Ascending aorta (tissue), 2 donors: Measurements from ENCODE around the gene ACADL. TPM values are rescaled to one million over a fixed set of nuclear protein-coding genes. Genes with fewer than 3 reads are reported as not detected.

Source experiments
- DNase-seq, 2 donors: peaks; one replicate each; pipeline ENCODE4 v3.0.0-alpha.2; 2019; ENCODE audit warnings: low spot score in 2 of 2
- H3K27ac ChIP-seq, 2 donors: fragments of 200-600 bp; sonication (generic); one replicate each; pipeline ENCODE4 v1.5.1; 2016 to 2017; ENCODE audit warnings: mild to moderate bottlenecking in 1 of 2
- H3K27me3 ChIP-seq: fragments of 200-600 bp; sonication (generic); one replicate; pipeline ENCODE4 v1.5.1; 2017
- H3K36me3 ChIP-seq, 2 donors: fragments of 200-600 bp; sonication (generic); one replicate each; pipeline ENCODE4 v1.5.1; 2016
- H3K4me1 ChIP-seq, 2 donors: fragments of 200-600 bp; sonication (generic); one replicate each; pipeline ENCODE4 v1.5.1; 2016 to 2017; ENCODE audit warnings: mild to moderate bottlenecking in 1 of 2
- H3K4me3 ChIP-seq, 2 donors: fragments of 200-600 bp; sonication (generic); one replicate each; pipeline ENCODE4 v1.5.1; 2016 to 2017; ENCODE audit warnings: mild to moderate bottlenecking in 1 of 2
- H3K9me3 ChIP-seq, 2 donors: fragments of 200-600 bp; sonication (generic); one replicate each; pipeline ENCODE4 v1.5.1; 2016
- CTCF ChIP-seq, 3 experiments: fragments of 200-600 bp in 2 of 3; fragments of 450-650 bp in 1 of 3; sonication (generic) in 2 of 3; IDR thresholded peaks; one replicate each; pipeline ENCODE4 v1.5.1; 2016 to 2019; ENCODE audit warnings: antibody characterized with exemption in 3 of 3, mild to moderate bottlenecking in 1 of 3, moderate library complexity in 1 of 3
- intact Hi-C: fragments of 100-400 bp; cut with DNase I; formaldehyde crosslinking; loops from one replicate; pipeline ENCODE4 v1.15.1; 2023
- total RNA-seq: library from RNA; depleted of rRNA; stranded (reverse); fragments of >200 nt; gene quantifications from one replicate; pipeline ENCODE4 v1.1.0, GENCODE V29; 2016

The ACADL gene
- total RNA-seq, 1 donor from 2014 or later: 18.5 TPM

GRCh38 chr2:210170446-210171303 lies 54.6 kb downstream of the ACADL start:
- H3K4me3 ChIP-seq: peak overlapping the region; percentile 79 to 99
- intact Hi-C loops: loop anchor here (1.0 to 10.0 kb wide), 4 partner anchors 54 to 748 kb away; partner anchors contain the start of genes ACADL, MAP2 and RPE
- H3K27ac ChIP-seq: peak overlapping the region; percentile 98 to 100
- H3K4me1 ChIP-seq: peaks cover 7 to 25% of the 10 kb centered on the region in 2 donors
- H3K9me3 ChIP-seq: no peaks in the 10 kb centered on the region
- H3K27me3 ChIP-seq: no peaks in the 10 kb centered on the region
- no peak for TF ChIP-seq CTCF (IDR thresholded peaks at IDR 0.05)
- peak; percentile 83 to 97 for DNase-seq
- H3K36me3 ChIP-seq: no peaks in the 10 kb centered on the region

GRCh38 chr2:210170196-210170445 lies 55.1 kb downstream of the ACADL start:
- DNase-seq: no peak
- intact Hi-C loops: loop anchor here (2.0 to 10.0 kb wide), 3 partner anchors 55 to 748 kb away; partner anchors contain the start of genes ACADL and MAP2
- H3K36me3 ChIP-seq: no peaks in the 10 kb centered on the region
- H3K9me3 ChIP-seq: no peaks in the 10 kb centered on the region
- TF ChIP-seq CTCF (IDR thresholded peaks at IDR 0.05): no peak
- H3K4me1 ChIP-seq: peaks cover 7 to 28% of the 10 kb centered on the region in 2 donors
- peak overlapping the region; percentile 79 to 99 for H3K4me3 ChIP-seq
- no peaks in the 10 kb centered on the region for H3K27me3 ChIP-seq
- peak overlapping the region; percentile 98 to 100 for H3K27ac ChIP-seq

GRCh38 chr2:210169516-210170195 lies 55.6 kb downstream of the ACADL start:
- Histone ChIP-seq H3K27ac (peak overlapping the region; percentile 98 to 100), H3K36me3 (no peaks in the 10 kb centered on the region), H3K27me3 (no peaks in the 10 kb centered on the region), H3K4me3 (peak overlapping the region; percentile 79 to 99), H3K4me1 (peaks cover 7 to 28% of the 10 kb centered on the region in 2 donors), H3K9me3 (no peaks in the 10 kb centered on the region)
- DNase-seq: no peak
- no peak for TF ChIP-seq CTCF (IDR thresholded peaks at IDR 0.05)
- intact Hi-C loops: loop anchor here (2.0 to 10.0 kb wide), 3 partner anchors 55 to 747 kb away; partner anchors contain the start of genes ACADL and MAP2

- no peak for TF ChIP-seq CTCF (IDR thresholded peaks at IDR 0.05)
- peak overlapping the region; percentile 98 to 100 for H3K27ac ChIP-seq
- H3K4me3 ChIP-seq: peak overlapping the region in 1 of 2 donors; percentile 30
- no peaks in the 10 kb centered on the region for H3K36me3 ChIP-seq
- peaks cover 3 to 37% of the 10 kb centered on the region in 2 donors for H3K4me1 ChIP-seq
- intact Hi-C loops: no loop called here
- no peaks in the 10 kb centered on the region for H3K27me3 ChIP-seq
- DNase-seq: no peak
- H3K9me3 ChIP-seq: no peaks in the 10 kb centered on the region
Observed at GRCh38 chr2:210167227-210167626, 58.0 kb downstream of the ACADL start.

GRCh38 chr2:210162466-210163124 lies 62.7 kb downstream of the ACADL start:
- Histone ChIP-seq H3K9me3 (no peaks in the 10 kb centered on the region), H3K27ac (peak overlapping the region; percentile 53 to 69), H3K36me3 (peaks cover 0 to 4% of the 10 kb centered on the region in 2 donors), H3K27me3 (no peaks in the 10 kb centered on the region), H3K4me1 (peaks cover 3 to 26% of the 10 kb centered on the region in 2 donors), H3K4me3 (peak overlapping the region in 1 of 2 donors; percentile 15)
- no peak for DNase-seq
- TF ChIP-seq CTCF (IDR thresholded peaks at IDR 0.05): no peak
- intact Hi-C loops: no loop called here
